K562 (cell line): Measurements from ENCODE around the gene HSPB6. TPM values are rescaled to one million over a fixed set of nuclear protein-coding genes. Genes with fewer than 3 reads are reported as not detected.

Experiments
- ATAC-seq: fragments of 200-7000 bp; cut with Tn5 transposase; 3 replicates; pipeline ENCODE4 v1.9.1; 2020; ENCODE audit warnings: moderate library complexity
- BruUV-seq: library from RNA; stranded (reverse); fragments of 400-500 nt; replicated peaks from 2 replicates; lab custom pipeline; 2021; lab: Mats Ljungman, UMichigan
- CTCF ChIA-PET: fragments of 300-600 bp; formaldehyde crosslinking; extraction: SDS; loops from one replicate; lab custom pipeline; 2021; ENCODE audit warnings: low intra/inter-chr PET ratio; lab: Yijun Ruan, JAX
- POLR2A ChIA-PET: fragments of 300-600, 350-650 bp; sonication (Branson Sonifier 250); formaldehyde crosslinking; extraction: SDS; loops from one replicate; lab custom pipeline; 2021; ENCODE audit warnings: antibody characterized with exemption, inconsistent platforms; lab: Yijun Ruan, JAX
- DNase-seq, 4 experiments: peaks; one replicate each; pipeline versions ENCODE4 v3.0.0 to v3.0.0-alpha.2; 2011 to 2018; ENCODE audit warnings: low spot score in 3 of 4, mixed read lengths in 3 of 4; ENCODE audit errors: extremely low read depth in 1 of 4
- FAIRE-seq: peaks from 2 replicates; lab custom pipeline; 2011; peaks lifted over from hg19 to GRCh38; lab: Jason Lieb, UNC
- H2AFZ ChIP-seq: 2 replicates; pipeline ENCODE4 v1.6.0; 2011; ENCODE audit warnings: low read depth, low read length, control low read depth, inconsistent platforms
- H3K27ac ChIP-seq: fragments of 200-600 bp; 3 replicates; pipeline ENCODE4 v1.8.0; 2011; ENCODE audit warnings: low read depth, mild to moderate bottlenecking, control low read depth, inconsistent platforms, low read length, moderate library complexity, mixed read lengths; ENCODE audit errors: extremely low read depth
- H3K27me3 ChIP-seq, 2 experiments: fragments of 300-600 bp in 1 of 2; 2 replicates in 1 of 2; 3 replicates in 1 of 2; pipeline versions ENCODE4 v1.6.0 to v1.8.0; 2011; ENCODE audit warnings: inconsistent platforms in 2 of 2, low read length in 2 of 2, mild to moderate bottlenecking in 1 of 2, mixed read lengths in 1 of 2, moderate library complexity in 1 of 2; ENCODE audit not compliant: control insufficient read depth in 2 of 2, insufficient read depth in 2 of 2
- H3K36me3 ChIP-seq: fragments of 300-600 bp; 3 replicates; pipeline ENCODE4 v1.8.0; 2011; ENCODE audit warnings: mild to moderate bottlenecking, low read length, inconsistent platforms; ENCODE audit not compliant: control insufficient read depth, insufficient read depth
- H3K4me1 ChIP-seq, 2 experiments: fragments of 200-600 bp in 1 of 2; replicated peaks in 1 of 2; 2 replicates in 1 of 2; 3 replicates in 1 of 2; pipeline versions ENCODE4 v1.5.1 to v1.8.0; 2011; ENCODE audit warnings: inconsistent platforms in 2 of 2, low read length in 2 of 2, mild to moderate bottlenecking in 1 of 2, mixed read lengths in 1 of 2, moderate library complexity in 1 of 2; ENCODE audit not compliant: control insufficient read depth in 2 of 2, insufficient read depth in 2 of 2
- H3K4me2 ChIP-seq: 2 replicates; pipeline ENCODE4 v1.6.1; 2011; ENCODE audit warnings: low read length, control low read depth, inconsistent platforms, mixed read lengths; ENCODE audit not compliant: insufficient read depth
- H3K4me3 ChIP-seq: fragments of 200-600 bp; sonication (generic), shearing (Covaris generic); 2 replicates; pipeline ENCODE4 v1.5.1; 2016; ENCODE audit warnings: control low read depth, inconsistent platforms
- H3K79me2 ChIP-seq: fragments of 200-600 bp; 3 replicates; pipeline ENCODE4 v1.8.0; 2011; ENCODE audit warnings: low read length, inconsistent platforms; ENCODE audit not compliant: control insufficient read depth, insufficient read depth
- H3K9ac ChIP-seq, 2 experiments: 2 replicates each; pipeline versions ENCODE4 v1.6.0 to v1.6.1; 2011; ENCODE audit warnings: low read depth in 2 of 2, low read length in 2 of 2, control low read depth in 1 of 2, inconsistent platforms in 1 of 2, mild to moderate bottlenecking in 1 of 2, mixed read lengths in 1 of 2; ENCODE audit not compliant: insufficient read depth in 1 of 2
- H3K9me1 ChIP-seq: one replicate; pipeline ENCODE4 v1.6.0; 2011; ENCODE audit warnings: inconsistent platforms, mild to moderate bottlenecking, low read length, moderate library complexity; ENCODE audit not compliant: control insufficient read depth, insufficient read depth
- H3K9me3 ChIP-seq: replicated peaks from 2 replicates; pipeline ENCODE4 v1.5.1; 2011; ENCODE audit warnings: low read depth, low read length, inconsistent platforms; ENCODE audit not compliant: control insufficient read depth, insufficient read depth
- H4K20me1 ChIP-seq: replicated peaks from 2 replicates; pipeline ENCODE4 v1.6.1; 2011; ENCODE audit warnings: low read length, inconsistent platforms, mixed read lengths; ENCODE audit not compliant: control insufficient read depth, insufficient read depth
- BRF1 ChIP-seq: IDR thresholded peaks from 3 replicates; pipeline ENCODE4 v1.6.1; 2011; ENCODE audit warnings: borderline replicate concordance, mild to moderate bottlenecking; ENCODE audit not compliant: insufficient read length; ENCODE audit errors: extremely low read depth
- ZNF140 ChIP-seq: fragments of 250-450 bp; sonication (Bioruptor Pico); IDR thresholded peaks from 2 replicates; pipeline ENCODE4 v1.8.0; 2021; ENCODE audit warnings: moderate library complexity, mild to moderate bottlenecking, inconsistent platforms
- WGBS: fragments of 100-300 bp; shearing (Covaris generic); methylation state at CpG from one replicate; pipeline ENCODE4 v1.1.6; 2016; ENCODE audit warnings: low coverage, mixed read lengths; ENCODE audit not compliant: insufficient coverage; ENCODE audit errors: missing lambda C conversion rate; 5-methylcytosine and 5-hydroxymethylcytosine counted together
- in situ Hi-C: fragments of 300-500 bp; cut with MboI; formaldehyde crosslinking; loops from 4 replicates; pipeline ENCODE4 v1.15.0; 2018; ENCODE audit warnings: inconsistent platforms, mixed read lengths
- intact Hi-C: fragments of 100-400 bp; cut with micrococcal nuclease; formaldehyde crosslinking; loops from 2 replicates; pipeline ENCODE4 v1.14.2; 2022
- polyA plus RNA-seq, 8 experiments: library from polyadenylated mRNA; depleted of rRNA in 4 of 8; stranded (reverse) in 5 of 8; unstranded in 3 of 8; fragments of >200 nt; fragmentation: Nextera tagmentation in 2 of 8; fragmentation: Illumina TruSeq in 1 of 8; extraction: Ambion mirVana in 2 of 8; extraction: Trizol in 1 of 8; gene quantifications; 2 replicates each; pipeline versions ENCODE4 v1.2.1 to v1.2.3, GENCODE V29; 2011 to 2014; ENCODE audit warnings: inconsistent platforms in 1 of 8, missing spikeins in 1 of 8
- total RNA-seq, 7 experiments: library from RNA; depleted of rRNA in 6 of 7; stranded (reverse); fragments of >200 nt in 6 of 7; fragmentation: Illumina TruSeq in 2 of 7; extraction: Trizol in 2 of 7; gene quantifications; 2 replicates each; pipeline versions ENCODE4 v1.2.1 to v1.2.3, GENCODE V29; 2011 to 2021; ENCODE audit warnings: low replicate concordance in 1 of 7
- TF ChIP-seq, protein P1 (sequence below): fragments of 250-450 bp; sonication (Bioruptor Pico); IDR thresholded peaks from 2 replicates; pipeline ENCODE4 v1.8.0; 2021; ENCODE audit warnings: moderate library complexity, mild to moderate bottlenecking, inconsistent platforms
- TF ChIP-seq, protein P2 (sequence below): fragments of 250-450 bp; sonication (Bioruptor Pico); IDR thresholded peaks from 2 replicates; pipeline ENCODE4 v1.5.0; 2021

HSPB6 gene
- total and polyA plus RNA-seq, 9 of the 15 experiments (the other 6 are each of a cell fraction or from before 2014, with no cell fraction given), result 0.55 TPM; not detected in 8

DNA sequence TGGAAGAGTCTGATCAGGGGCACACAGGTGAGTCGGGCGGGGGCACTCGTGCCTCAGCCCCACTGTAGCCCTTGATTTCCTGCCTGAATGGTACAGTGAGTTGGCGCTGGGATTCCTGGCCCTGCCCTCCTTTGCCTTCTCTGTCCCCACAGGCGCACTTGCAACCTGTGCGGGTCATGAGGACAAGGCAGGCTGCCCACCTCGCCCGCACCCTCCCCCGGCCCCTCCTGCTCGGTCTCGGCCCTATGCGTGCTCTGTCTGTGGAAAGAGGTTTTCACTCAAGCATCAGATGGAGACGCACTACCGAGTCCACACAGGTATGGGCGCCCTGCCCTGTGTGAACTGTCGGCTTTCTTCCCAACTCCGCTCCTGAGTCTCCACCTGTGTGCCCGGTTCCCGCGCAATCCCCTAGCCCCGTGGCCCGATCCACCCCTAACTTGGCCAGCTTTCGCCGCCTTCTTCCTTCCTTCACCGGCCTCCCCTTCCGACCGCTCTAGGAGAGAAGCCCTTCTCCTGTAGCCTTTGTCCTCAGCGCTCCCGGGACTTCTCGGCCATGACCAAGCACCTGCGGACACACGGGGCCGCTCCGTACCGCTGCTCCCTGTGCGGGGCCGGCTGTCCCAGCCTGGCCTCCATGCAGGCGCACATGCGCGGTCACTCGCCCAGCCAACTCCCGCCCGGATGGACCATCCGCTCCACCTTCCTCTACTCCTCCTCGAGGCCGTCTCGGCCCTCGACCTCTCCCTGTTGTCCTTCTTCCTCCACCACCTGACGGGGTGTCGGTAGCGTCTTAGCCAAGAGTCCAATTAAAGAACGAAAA, 40.6 kb downstream of the HSPB6 start (continued):
- no peak for TF ChIP-seq BRF1
- TF ChIP-seq, all 486 proteins: peak for 21

DNA sequence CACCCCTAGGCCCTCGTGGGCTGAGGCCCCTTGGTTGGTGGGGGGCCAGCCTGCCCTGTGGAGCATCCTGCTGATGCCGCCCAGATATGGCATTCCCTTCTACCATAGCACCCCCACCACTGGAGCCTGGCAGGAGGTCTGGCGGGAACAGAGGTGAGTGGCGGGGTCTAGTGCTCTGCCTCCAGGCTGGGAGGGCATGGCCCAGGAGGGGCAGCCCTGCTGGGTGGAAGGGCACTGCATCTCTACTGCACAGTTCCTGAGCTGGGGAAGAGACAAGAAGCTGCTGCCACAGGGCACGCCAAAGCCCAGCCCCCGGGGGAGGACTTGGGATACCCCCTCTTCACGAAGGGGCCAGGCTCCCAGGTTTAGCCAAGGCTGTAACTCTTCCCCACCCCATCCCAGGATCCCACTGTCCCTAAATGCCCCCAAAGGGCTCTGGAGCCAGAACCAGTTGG, 41.4 kb downstream of the HSPB6 start:
- Histone ChIP-seq H3K27ac (no peak overlapping the region), H4K20me1 (0 out of 2 replicates have a peak, but pooled peaks cover 11% of the 10 kb centered on the region), H3K4me2 (no peak overlapping the region), H3K79me2 (peaks cover 24% of the 10 kb centered on the region), H2AFZ (no peak overlapping the region), H3K36me3 (peaks cover 11% of the 10 kb centered on the region; the same call in 2 of the 3 replicates), H3K9me1 (no peaks in the 10 kb centered on the region), H3K4me3 (no peak overlapping the region), H3K27me3 (peaks cover 13 to 40% of the 10 kb centered on the region in 2 experiments; a peak in 4 of 5 replicates), H3K9ac (peak overlapping the region in 1 of 2 experiments; percentile 91; a peak in 2 of 4 replicates), H3K4me1 (peaks cover 14 to 56% of the 10 kb centered on the region in 2 experiments)
- DNase-seq (no peak), ATAC-seq (no peak), FAIRE-seq (no peak)
- no TSS peak for BruUV-seq
- CTCF ChIA-PET, result interaction anchor here (3.0 kb wide), 1 partner anchor 22 kb away, joined by 76 read pairs; no protein-coding TSS in a partner anchor
- 75% methylated on average over 6 of the region's 7 CpGs for WGBS
- intact Hi-C loops (no loop called here), in situ Hi-C loops (no loop called here)
- TF ChIP-seq, protein P1, sequence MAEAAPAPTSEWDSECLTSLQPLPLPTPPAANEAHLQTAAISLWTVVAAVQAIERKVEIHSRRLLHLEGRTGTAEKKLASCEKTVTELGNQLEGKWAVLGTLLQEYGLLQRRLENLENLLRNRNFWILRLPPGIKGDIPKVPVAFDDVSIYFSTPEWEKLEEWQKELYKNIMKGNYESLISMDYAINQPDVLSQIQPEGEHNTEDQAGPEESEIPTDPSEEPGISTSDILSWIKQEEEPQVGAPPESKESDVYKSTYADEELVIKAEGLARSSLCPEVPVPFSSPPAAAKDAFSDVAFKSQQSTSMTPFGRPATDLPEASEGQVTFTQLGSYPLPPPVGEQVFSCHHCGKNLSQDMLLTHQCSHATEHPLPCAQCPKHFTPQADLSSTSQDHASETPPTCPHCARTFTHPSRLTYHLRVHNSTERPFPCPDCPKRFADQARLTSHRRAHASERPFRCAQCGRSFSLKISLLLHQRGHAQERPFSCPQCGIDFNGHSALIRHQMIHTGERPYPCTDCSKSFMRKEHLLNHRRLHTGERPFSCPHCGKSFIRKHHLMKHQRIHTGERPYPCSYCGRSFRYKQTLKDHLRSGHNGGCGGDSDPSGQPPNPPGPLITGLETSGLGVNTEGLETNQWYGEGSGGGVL (CRISPR knock-in tag), result no peak
- TF ChIP-seq, protein P2, sequence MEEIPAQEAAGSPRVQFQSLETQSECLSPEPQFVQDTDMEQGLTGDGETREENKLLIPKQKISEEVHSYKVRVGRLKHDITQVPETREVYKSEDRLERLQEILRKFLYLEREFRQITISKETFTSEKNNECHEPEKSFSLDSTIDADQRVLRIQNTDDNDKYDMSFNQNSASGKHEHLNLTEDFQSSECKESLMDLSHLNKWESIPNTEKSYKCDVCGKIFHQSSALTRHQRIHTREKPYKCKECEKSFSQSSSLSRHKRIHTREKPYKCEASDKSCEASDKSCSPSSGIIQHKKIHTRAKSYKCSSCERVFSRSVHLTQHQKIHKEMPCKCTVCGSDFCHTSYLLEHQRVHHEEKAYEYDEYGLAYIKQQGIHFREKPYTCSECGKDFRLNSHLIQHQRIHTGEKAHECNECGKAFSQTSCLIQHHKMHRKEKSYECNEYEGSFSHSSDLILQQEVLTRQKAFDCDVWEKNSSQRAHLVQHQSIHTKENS (CRISPR knock-in tag), result no peak
- TF ChIP-seq ZNF140 (CRISPR knock-in tag), result no peak
- TF ChIP-seq, all 486 proteins: peak for 0
- POLR2A ChIA-PET, result interaction anchor here (1.0 kb wide), 1 partner anchor 9 kb away, joined by 4 read pairs; no protein-coding TSS in a partner anchor
- no peaks in the 10 kb centered on the region for H3K9me3 ChIP-seq
